Fibroblast of skin of abdomen (primary cell): Measurements from ENCODE around the gene UGT1A8.
A peak's percentile ranks its signal among the peaks of the same experiment; 100 is the strongest.
"Not testable (repeated sequence)": the region's sequence is repeated elsewhere in the genome, so short reads cannot be mapped to it uniquely, and the experiment has no call there.

Experiments
- DNase-seq: peaks from one replicate; pipeline ENCODE4 v3.0.0-alpha.2; 2013

The UGT1A8 gene

GRCh38 chr2:233736868-233737653 is 119.6 kb downstream of the UGT1A8 start:
- not testable (repeated sequence) for DNase-seq

GRCh38 chr2:233740870-233741269 is 123.4 kb downstream of the UGT1A8 start:
- DNase-seq, result no peak

- no peak for DNase-seq
Observed at GRCh38 chr2:233743464-233744259, 126.2 kb downstream of the UGT1A8 start.

GRCh38 chr2:233745073-233745755 is 127.8 kb downstream of the UGT1A8 start:
- DNase-seq, result no peak

GRCh38 chr2:233745838-233746237 is 128.4 kb downstream of the UGT1A8 start:
- not testable (repeated sequence) for DNase-seq

GRCh38 chr2:233746475-233747282 is 129.2 kb downstream of the UGT1A8 start:
- DNase-seq, result no peak

- DNase-seq, result no peak
Observed at GRCh38 chr2:233747283-233747544, 129.8 kb downstream of the UGT1A8 start.

- not testable (repeated sequence) for DNase-seq
Observed at GRCh38 chr2:233750689-233751088, 133.3 kb downstream of the UGT1A8 start.

- DNase-seq, result not testable (repeated sequence)
Observed at GRCh38 chr2:233751212-233752009, 134.0 kb downstream of the UGT1A8 start.

GRCh38 chr2:233754872-233755611 is 137.6 kb downstream of the UGT1A8 start:
- DNase-seq, result no peak

GRCh38 chr2:233756429-233757081 is 139.1 kb downstream of the UGT1A8 start:
- DNase-seq, result no peak

- no peak for DNase-seq
Observed at GRCh38 chr2:233758141-233758540, 140.7 kb downstream of the UGT1A8 start.

- no peak for DNase-seq
Observed at GRCh38 chr2:233758849-233759248, 141.4 kb downstream of the UGT1A8 start.

- no peak for DNase-seq
Observed at GRCh38 chr2:233760043-233760442, 142.6 kb downstream of the UGT1A8 start, which contains the start of gene UGT1A1. Gene UGT1A1, plus strand, starts transcription at chr2:233760270. Its CDS starts 18 bp downstream, at chr2:233760288.

- DNase-seq, result no peak
Observed at GRCh38 chr2:233761040-233761769, 143.8 kb downstream of the UGT1A8 start.

GRCh38 chr2:233764264-233764663 is 146.8 kb downstream of the UGT1A8 start:
- peak; percentile 2 for DNase-seq

- no peak for DNase-seq
Observed at GRCh38 chr2:233764761-233765160, 147.3 kb downstream of the UGT1A8 start.

GRCh38 chr2:233766416-233766815 is 149.0 kb downstream of the UGT1A8 start:
- DNase-seq, result no peak

GRCh38 chr2:233768076-233768475 is 150.6 kb downstream of the UGT1A8 start:
- DNase-seq, result no peak

- DNase-seq, result no peak
Observed at GRCh38 chr2:233769260-233769659, 151.8 kb downstream of the UGT1A8 start.
